Rectal smooth muscle tissue (tissue), 1 donor: ENCODE measurements around the gene TMEM140.
A peak's percentile ranks its signal among the peaks of the same experiment; 100 is the strongest.
"Not testable (repeated sequence)": the region's sequence is repeated elsewhere in the genome, so short reads cannot be mapped to it uniquely, and the experiment has no call there.

ENCODE experiments used
- H3K27ac ChIP-seq: one replicate; pipeline ENCODE4 v1.7.0; 2013; ENCODE audit warnings: low read depth, low read length, inconsistent platforms
- H3K27me3 ChIP-seq: one replicate; pipeline ENCODE4 v1.7.0; 2013; ENCODE audit warnings: low read length; ENCODE audit not compliant: control insufficient read depth, insufficient read depth
- H3K36me3 ChIP-seq: one replicate; pipeline ENCODE4 v1.7.0; 2013; ENCODE audit warnings: low read length; ENCODE audit not compliant: control insufficient read depth, insufficient read depth
- H3K4me1 ChIP-seq: one replicate; pipeline ENCODE4 v1.7.0; 2013; ENCODE audit warnings: low read length; ENCODE audit not compliant: control insufficient read depth, insufficient read depth
- H3K4me3 ChIP-seq: one replicate; pipeline ENCODE4 v1.7.0; 2013; ENCODE audit warnings: low read length
- H3K9ac ChIP-seq: one replicate; pipeline ENCODE4 v1.7.0; 2013; ENCODE audit warnings: low read length

The TMEM140 gene

GRCh38 chr7:135207406-135208101, 59.7 kb downstream of the TMEM140 start:
- H3K36me3 ChIP-seq, result peaks cover 10% of the 10 kb centered on the region
- H3K4me3 ChIP-seq, result no peak overlapping the region
- no peak overlapping the region for H3K27ac ChIP-seq
- peaks cover 3% of the 10 kb centered on the region for H3K4me1 ChIP-seq
- no peaks in the 10 kb centered on the region for H3K27me3 ChIP-seq
- H3K9ac ChIP-seq, result no peak overlapping the region

- Histone ChIP-seq H3K36me3 (peaks cover 10% of the 10 kb centered on the region), H3K4me3 (no peak overlapping the region), H3K27ac (no peak overlapping the region), H3K27me3 (no peaks in the 10 kb centered on the region), H3K9ac (no peak overlapping the region), H3K4me1 (peaks cover 3% of the 10 kb centered on the region)
Observed at GRCh38 chr7:135208102-135208793, 60.4 kb downstream of the TMEM140 start.

- H3K27ac ChIP-seq, result no peak overlapping the region
- H3K4me3 ChIP-seq, result no peak overlapping the region
- peaks cover 3% of the 10 kb centered on the region for H3K4me1 ChIP-seq
- no peaks in the 10 kb centered on the region for H3K27me3 ChIP-seq
- H3K36me3 ChIP-seq, result peaks cover 4% of the 10 kb centered on the region
- no peak overlapping the region for H3K9ac ChIP-seq
Observed at GRCh38 chr7:135209225-135209834, 61.5 kb downstream of the TMEM140 start.

- H3K27ac ChIP-seq, result peak overlapping the region; percentile 95
- H3K9ac ChIP-seq, result peak overlapping the region; percentile 97
- peak overlapping the region; percentile 97 for H3K4me3 ChIP-seq
- H3K27me3 ChIP-seq, result no peaks in the 10 kb centered on the region
- peaks cover 3% of the 10 kb centered on the region for H3K4me1 ChIP-seq
- H3K36me3 ChIP-seq, result peaks cover 2% of the 10 kb centered on the region
Observed at GRCh38 chr7:135210888-135211178, 63.0 kb downstream of the TMEM140 start.

- H3K4me1 ChIP-seq, result peaks cover 3% of the 10 kb centered on the region
Observed at GRCh38 chr7:135211179-135211945, 63.5 kb downstream of the TMEM140 start, which contains the start of gene WDR91. Gene WDR91 (minus strand): TSS chr7:135211526. CDS start chr7:135211502, 24 bp downstream.

GRCh38 chr7:135211946-135212685, 64.2 kb downstream of the TMEM140 start:
- H3K27ac ChIP-seq, result peak overlapping the region; percentile 80

More at GRCh38 chr7:135211179-135211945, 63.5 kb downstream of the TMEM140 start, which contains the start of gene WDR91:
- peak within 1 kb of the TSS; percentile 97 for H3K9ac ChIP-seq
- no peaks in the 10 kb centered on the region for H3K27me3 ChIP-seq
- peaks cover 2% of the 10 kb centered on the region for H3K36me3 ChIP-seq
- peak within 1 kb of the TSS; percentile 95 for H3K27ac ChIP-seq
- H3K4me3 ChIP-seq, result peak within 1 kb of the TSS; percentile 97

GRCh38 chr7:135213831-135214230, 66.0 kb downstream of the TMEM140 start:
- Histone ChIP-seq H3K4me3 (no peak overlapping the region), H3K27ac (no peak overlapping the region), H3K27me3 (no peaks in the 10 kb centered on the region), H3K36me3 (no peaks in the 10 kb centered on the region), H3K4me1 (peaks cover 3% of the 10 kb centered on the region), H3K9ac (no peak overlapping the region)

More at GRCh38 chr7:135211946-135212685, 64.2 kb downstream of the TMEM140 start:
- not testable (repeated sequence) for H3K27me3 ChIP-seq, H3K36me3 ChIP-seq, H3K4me1 ChIP-seq
- Histone ChIP-seq H3K4me3 (peak overlapping the region; percentile 69), H3K9ac (peak overlapping the region; percentile 13)

GRCh38 chr7:135215180-135215579, 67.3 kb downstream of the TMEM140 start:
- no peak overlapping the region for H3K4me3 ChIP-seq
- H3K4me1 ChIP-seq, result peaks cover 3% of the 10 kb centered on the region
- H3K27ac ChIP-seq, result no peak overlapping the region
- H3K9ac ChIP-seq, result no peak overlapping the region
- no peaks in the 10 kb centered on the region for H3K36me3 ChIP-seq
- H3K27me3 ChIP-seq, result no peaks in the 10 kb centered on the region

- Histone ChIP-seq H3K36me3 (no peaks in the 10 kb centered on the region), H3K27ac (no peak overlapping the region), H3K27me3 (no peaks in the 10 kb centered on the region), H3K4me3 (no peak overlapping the region), H3K9ac (no peak overlapping the region), H3K4me1 (no peaks in the 10 kb centered on the region)
Observed at GRCh38 chr7:135215698-135216097, 67.8 kb downstream of the TMEM140 start.
